ENCODE results near the gene EVX2. TPM values are rescaled to one million over a fixed set of nuclear protein-coding genes. Genes with fewer than 3 reads are reported as not detected.

Gene EVX2
- total and polyA plus RNA-seq, 9 of the 15 experiments (the other 6 are each of a cell fraction or from before 2014, with no cell fraction given) = not detected

DNA sequence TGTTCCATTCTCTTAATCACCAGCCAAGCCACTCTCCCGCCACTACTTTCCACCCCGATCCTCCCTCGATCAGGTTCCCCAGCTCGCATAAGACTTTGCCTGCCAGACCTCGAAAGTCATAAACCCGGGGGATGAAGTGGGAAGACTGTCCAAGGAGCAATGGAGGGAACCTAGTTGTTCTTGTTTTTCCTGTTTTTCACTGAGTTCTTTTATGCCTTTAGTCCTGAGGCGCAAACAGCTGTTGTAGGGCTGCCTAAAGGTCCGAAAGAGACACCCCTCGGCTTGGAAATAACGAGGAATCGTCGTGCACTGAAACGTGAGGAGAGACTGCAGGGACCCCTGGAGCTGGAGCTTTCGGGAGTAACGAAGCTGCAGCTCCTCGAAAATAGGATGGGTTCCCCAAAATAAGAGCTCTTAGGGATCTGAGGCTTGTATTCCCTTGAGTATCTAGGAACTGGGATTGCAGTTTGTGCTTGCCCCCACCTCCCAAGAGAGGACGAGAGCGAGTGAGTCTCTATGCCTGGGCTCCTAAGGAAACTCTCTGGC lies 14.1 kb upstream of the EVX2 start (continued):
- TF ChIP-seq, protein P1, sequence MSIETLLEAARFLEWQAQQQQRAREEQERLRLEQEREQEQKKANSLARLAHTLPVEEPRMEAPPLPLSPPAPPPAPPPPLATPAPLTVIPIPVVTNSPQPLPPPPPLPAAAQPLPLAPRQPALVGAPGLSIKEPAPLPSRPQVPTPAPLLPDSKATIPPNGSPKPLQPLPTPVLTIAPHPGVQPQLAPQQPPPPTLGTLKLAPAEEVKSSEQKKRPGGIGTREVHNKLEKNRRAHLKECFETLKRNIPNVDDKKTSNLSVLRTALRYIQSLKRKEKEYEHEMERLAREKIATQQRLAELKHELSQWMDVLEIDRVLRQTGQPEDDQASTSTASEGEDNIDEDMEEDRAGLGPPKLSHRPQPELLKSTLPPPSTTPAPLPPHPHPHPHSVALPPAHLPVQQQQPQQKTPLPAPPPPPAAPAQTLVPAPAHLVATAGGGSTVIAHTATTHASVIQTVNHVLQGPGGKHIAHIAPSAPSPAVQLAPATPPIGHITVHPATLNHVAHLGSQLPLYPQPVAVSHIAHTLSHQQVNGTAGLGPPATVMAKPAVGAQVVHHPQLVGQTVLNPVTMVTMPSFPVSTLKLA (conservative IDR thresholded peaks at IDR 0.05) = no peak
- TF ChIP-seq ZNF197 (CRISPR knock-in tag; IDR thresholded peaks at IDR 0.05; ENCODE audit: low read depth) (no peak), JUND (IDR thresholded peaks at IDR 0.05; ENCODE audit: borderline replicate concordance, low read depth, low read length) (no peak), JUND (tag; IDR thresholded peaks at IDR 0.05; ENCODE audit: borderline replicate concordance, low read depth, low read length) (no peak), MECOM (CRISPR knock-in tag; IDR thresholded peaks at IDR 0.05) (no peak), FOXK2 (conservative IDR thresholded peaks at IDR 0.05 in 1 of 2, IDR thresholded peaks at IDR 0.05 in 1 of 2; ENCODE audit: low read depth in 2 of 2) (no peak), CCAR2 (IDR thresholded peaks at IDR 0.05; ENCODE audit: low read depth, low read length) (no peak), TEAD4 (IDR thresholded peaks at IDR 0.05; ENCODE audit: low read length) (no peak), TEAD4 (CRISPR knock-in tag; IDR thresholded peaks at IDR 0.05; ENCODE audit: borderline replicate concordance) (no peak), CSDE1 (IDR thresholded peaks at IDR 0.05) (no peak), ETV6 (IDR thresholded peaks at IDR 0.05; ENCODE audit: borderline replicate concordance in 1 of 2, low read depth in 2 of 2, low read length in 1 of 2) (no peak), ETV6 (CRISPR knock-in tag; IDR thresholded peaks at IDR 0.05; ENCODE audit: borderline replicate concordance) (no peak), TGIF2 (CRISPR knock-in tag; IDR thresholded peaks at IDR 0.05) (no peak), KAT7 (CRISPR knock-in tag; IDR thresholded peaks at IDR 0.05; ENCODE audit: borderline replicate concordance) (no peak), RBM17 (IDR thresholded peaks at IDR 0.05; ENCODE audit: borderline replicate concordance, low read depth, low read length) (no peak)
- TF ChIP-seq, protein P2, sequence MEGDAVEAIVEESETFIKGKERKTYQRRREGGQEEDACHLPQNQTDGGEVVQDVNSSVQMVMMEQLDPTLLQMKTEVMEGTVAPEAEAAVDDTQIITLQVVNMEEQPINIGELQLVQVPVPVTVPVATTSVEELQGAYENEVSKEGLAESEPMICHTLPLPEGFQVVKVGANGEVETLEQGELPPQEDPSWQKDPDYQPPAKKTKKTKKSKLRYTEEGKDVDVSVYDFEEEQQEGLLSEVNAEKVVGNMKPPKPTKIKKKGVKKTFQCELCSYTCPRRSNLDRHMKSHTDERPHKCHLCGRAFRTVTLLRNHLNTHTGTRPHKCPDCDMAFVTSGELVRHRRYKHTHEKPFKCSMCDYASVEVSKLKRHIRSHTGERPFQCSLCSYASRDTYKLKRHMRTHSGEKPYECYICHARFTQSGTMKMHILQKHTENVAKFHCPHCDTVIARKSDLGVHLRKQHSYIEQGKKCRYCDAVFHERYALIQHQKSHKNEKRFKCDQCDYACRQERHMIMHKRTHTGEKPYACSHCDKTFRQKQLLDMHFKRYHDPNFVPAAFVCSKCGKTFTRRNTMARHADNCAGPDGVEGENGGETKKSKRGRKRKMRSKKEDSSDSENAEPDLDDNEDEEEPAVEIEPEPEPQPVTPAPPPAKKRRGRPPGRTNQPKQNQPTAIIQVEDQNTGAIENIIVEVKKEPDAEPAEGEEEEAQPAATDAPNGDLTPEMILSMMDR (IDR thresholded peaks at IDR 0.05 in 2 of 3, conservative IDR thresholded peaks at IDR 0.05 in 1 of 3; ENCODE audit: insufficient read depth in 2 of 3, low read depth in 1 of 3, low read length in 3 of 3) = 0 out of 6 replicates have a peak, but pooled peaks of 1 of the 3 experiments have one; percentile 7
- TF ChIP-seq, protein P3, sequence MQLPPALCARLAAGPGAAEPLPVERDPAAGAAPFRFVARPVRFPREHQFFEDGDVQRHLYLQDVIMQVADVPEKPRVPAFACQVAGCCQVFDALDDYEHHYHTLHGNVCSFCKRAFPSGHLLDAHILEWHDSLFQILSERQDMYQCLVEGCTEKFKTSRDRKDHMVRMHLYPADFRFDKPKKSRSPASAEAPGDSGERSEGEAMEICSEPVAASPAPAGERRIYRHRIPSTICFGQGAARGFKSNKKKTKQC (CRISPR knock-in tag; IDR thresholded peaks at IDR 0.05) = no peak
- TF ChIP-seq, protein P4, sequence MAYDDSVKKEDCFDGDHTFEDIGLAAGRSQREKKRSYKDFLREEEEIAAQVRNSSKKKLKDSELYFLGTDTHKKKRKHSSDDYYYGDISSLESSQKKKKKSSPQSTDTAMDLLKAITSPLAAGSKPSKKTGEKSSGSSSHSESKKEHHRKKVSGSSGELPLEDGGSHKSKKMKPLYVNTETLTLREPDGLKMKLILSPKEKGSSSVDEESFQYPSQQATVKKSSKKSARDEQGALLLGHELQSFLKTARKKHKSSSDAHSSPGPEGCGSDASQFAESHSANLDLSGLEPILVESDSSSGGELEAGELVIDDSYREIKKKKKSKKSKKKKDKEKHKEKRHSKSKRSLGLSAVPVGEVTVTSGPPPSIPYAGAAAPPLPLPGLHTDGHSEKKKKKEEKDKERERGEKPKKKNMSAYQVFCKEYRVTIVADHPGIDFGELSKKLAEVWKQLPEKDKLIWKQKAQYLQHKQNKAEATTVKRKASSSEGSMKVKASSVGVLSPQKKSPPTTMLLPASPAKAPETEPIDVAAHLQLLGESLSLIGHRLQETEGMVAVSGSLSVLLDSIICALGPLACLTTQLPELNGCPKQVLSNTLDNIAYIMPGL (CRISPR knock-in tag; IDR thresholded peaks at IDR 0.05) = no peak
- TF ChIP-seq, protein P5, sequence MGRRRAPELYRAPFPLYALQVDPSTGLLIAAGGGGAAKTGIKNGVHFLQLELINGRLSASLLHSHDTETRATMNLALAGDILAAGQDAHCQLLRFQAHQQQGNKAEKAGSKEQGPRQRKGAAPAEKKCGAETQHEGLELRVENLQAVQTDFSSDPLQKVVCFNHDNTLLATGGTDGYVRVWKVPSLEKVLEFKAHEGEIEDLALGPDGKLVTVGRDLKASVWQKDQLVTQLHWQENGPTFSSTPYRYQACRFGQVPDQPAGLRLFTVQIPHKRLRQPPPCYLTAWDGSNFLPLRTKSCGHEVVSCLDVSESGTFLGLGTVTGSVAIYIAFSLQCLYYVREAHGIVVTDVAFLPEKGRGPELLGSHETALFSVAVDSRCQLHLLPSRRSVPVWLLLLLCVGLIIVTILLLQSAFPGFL (CRISPR knock-in tag; IDR thresholded peaks at IDR 0.05) = 0 out of 2 replicates have a peak, but pooled peaks have one; percentile 35
